ENCODE measurements around the gene AKT2.

DNA sequence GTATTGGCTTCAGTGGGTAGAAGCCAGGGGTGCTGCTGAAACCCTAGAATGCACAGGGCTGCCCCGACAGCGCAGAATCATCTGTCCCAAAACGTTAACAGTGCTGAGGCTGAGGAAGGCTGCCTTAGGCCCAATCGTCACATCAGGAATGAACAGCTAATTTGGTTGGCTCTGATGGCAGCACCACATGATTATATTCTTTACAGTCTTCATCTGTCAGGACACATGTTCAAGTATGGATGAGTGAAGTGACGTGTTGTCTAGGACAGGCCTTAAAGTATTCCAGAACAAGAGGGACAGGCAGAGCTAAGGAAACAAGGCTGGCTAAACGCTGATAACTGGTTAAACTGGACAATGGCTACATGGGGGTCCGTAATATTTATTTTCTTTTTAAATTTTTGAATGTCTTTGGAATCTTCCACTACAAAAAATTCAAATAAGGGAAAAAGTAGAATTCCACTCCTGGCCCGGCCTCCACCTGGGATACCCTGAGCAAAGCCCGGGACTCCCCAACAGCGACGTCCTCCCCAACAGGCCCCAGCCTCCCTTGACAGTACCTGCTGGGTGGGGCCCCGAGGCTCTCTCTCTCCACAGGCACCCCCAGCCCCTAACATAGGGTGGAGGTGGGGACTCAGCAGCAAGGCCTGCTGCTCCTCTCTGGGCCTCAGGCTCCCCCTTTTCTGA is 43.9 kb downstream of the AKT2 start:
- TF ChIP-seq, protein P1, sequence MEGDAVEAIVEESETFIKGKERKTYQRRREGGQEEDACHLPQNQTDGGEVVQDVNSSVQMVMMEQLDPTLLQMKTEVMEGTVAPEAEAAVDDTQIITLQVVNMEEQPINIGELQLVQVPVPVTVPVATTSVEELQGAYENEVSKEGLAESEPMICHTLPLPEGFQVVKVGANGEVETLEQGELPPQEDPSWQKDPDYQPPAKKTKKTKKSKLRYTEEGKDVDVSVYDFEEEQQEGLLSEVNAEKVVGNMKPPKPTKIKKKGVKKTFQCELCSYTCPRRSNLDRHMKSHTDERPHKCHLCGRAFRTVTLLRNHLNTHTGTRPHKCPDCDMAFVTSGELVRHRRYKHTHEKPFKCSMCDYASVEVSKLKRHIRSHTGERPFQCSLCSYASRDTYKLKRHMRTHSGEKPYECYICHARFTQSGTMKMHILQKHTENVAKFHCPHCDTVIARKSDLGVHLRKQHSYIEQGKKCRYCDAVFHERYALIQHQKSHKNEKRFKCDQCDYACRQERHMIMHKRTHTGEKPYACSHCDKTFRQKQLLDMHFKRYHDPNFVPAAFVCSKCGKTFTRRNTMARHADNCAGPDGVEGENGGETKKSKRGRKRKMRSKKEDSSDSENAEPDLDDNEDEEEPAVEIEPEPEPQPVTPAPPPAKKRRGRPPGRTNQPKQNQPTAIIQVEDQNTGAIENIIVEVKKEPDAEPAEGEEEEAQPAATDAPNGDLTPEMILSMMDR (IDR thresholded peaks at IDR 0.05) = no peak
- TF ChIP-seq POLR2A (IDR thresholded peaks at IDR 0.05) = no peak

Data from adrenal gland (tissue), 5 donors.